Esophagus muscularis mucosa (tissue), 4 donors: ENCODE results near the gene XPNPEP2. TPM values are rescaled to one million over a fixed set of nuclear protein-coding genes. Genes with fewer than 3 reads are reported as not detected.

ENCODE experiments used
- DNase-seq: peaks from one replicate; pipeline ENCODE4 v3.0.0-alpha.2; 2017; ENCODE audit errors: extremely low spot score
- H3K27ac ChIP-seq, 4 donors: fragments of 200-600 bp; sonication (generic); replicated peaks in 1 of 4; 1 replicate in 3 of 4; 2 replicates in 1 of 4; pipeline ENCODE4 v1.5.1; 2016 to 2019; ENCODE audit warnings: mild to moderate bottlenecking in 1 of 4
- H3K27me3 ChIP-seq, 4 donors: fragments of 200-600 bp; sonication (generic); one replicate each; pipeline versions ENCODE4 v1.5.1 to v1.6.0; 2016 to 2019
- H3K36me3 ChIP-seq, 4 donors: fragments of 200-600 bp; sonication (generic); one replicate each; pipeline ENCODE4 v1.5.1; 2016 to 2019
- H3K4me1 ChIP-seq, 4 donors: fragments of 200-600 bp; sonication (generic); one replicate each; pipeline ENCODE4 v1.5.1; 2016 to 2019
- H3K4me3 ChIP-seq, 4 donors: fragments of 200-600 bp; sonication (generic); 1 replicate in 2 of 4; 2 replicates in 2 of 4; pipeline ENCODE4 v1.5.1; 2016 to 2019; ENCODE audit warnings: mild to moderate bottlenecking in 4 of 4, moderate library complexity in 1 of 4
- H3K9me3 ChIP-seq, 4 donors: fragments of 200-600 bp; sonication (generic); 1 replicate in 3 of 4; 2 replicates in 1 of 4; pipeline ENCODE4 v1.5.1; 2016 to 2019
- EP300 ChIP-seq: sonication (generic); formaldehyde crosslinking; IDR thresholded peaks from one replicate; pipeline ENCODE4 v1.6.1; 2017; ENCODE audit warnings: antibody characterized with exemption
- POLR2A ChIP-seq: fragments of 450-650 bp; IDR thresholded peaks from one replicate; pipeline ENCODE4 v1.6.1; 2017; ENCODE audit warnings: antibody characterized with exemption, moderate library complexity, mild to moderate bottlenecking, low read depth
- POLR2AphosphoS5 ChIP-seq, 2 donors: sonication (generic); formaldehyde crosslinking; IDR thresholded peaks; one replicate each; pipeline ENCODE4 v1.6.1; 2017; ENCODE audit warnings: antibody characterized with exemption in 2 of 2
- WGBS: methylation state at CpG from one replicate; pipeline ENCODE4 v1.1.5; 2018; 5-methylcytosine and 5-hydroxymethylcytosine counted together
- intact Hi-C: fragments of 100-400 bp; cut with DNase I; formaldehyde crosslinking; loops from one replicate; pipeline ENCODE4 v1.15.1; 2023
- total RNA-seq, 4 donors: library from RNA; depleted of rRNA; stranded (reverse); fragments of >200 nt; gene quantifications; one replicate each; pipeline versions ENCODE4 v1.1.0 to v1.2.1, GENCODE V29; 2016
- TF ChIP-seq, protein P1 (sequence below), 3 experiments: fragments of 200-600 bp in 2 of 3; fragments of 450-650 bp in 1 of 3; sonication (generic) in 2 of 3; IDR thresholded peaks; one replicate each; pipeline ENCODE4 v1.5.1; 2017 to 2019; ENCODE audit warnings: antibody characterized with exemption in 3 of 3, mild to moderate bottlenecking in 2 of 3, moderate library complexity in 1 of 3

The XPNPEP2 gene, protein sequence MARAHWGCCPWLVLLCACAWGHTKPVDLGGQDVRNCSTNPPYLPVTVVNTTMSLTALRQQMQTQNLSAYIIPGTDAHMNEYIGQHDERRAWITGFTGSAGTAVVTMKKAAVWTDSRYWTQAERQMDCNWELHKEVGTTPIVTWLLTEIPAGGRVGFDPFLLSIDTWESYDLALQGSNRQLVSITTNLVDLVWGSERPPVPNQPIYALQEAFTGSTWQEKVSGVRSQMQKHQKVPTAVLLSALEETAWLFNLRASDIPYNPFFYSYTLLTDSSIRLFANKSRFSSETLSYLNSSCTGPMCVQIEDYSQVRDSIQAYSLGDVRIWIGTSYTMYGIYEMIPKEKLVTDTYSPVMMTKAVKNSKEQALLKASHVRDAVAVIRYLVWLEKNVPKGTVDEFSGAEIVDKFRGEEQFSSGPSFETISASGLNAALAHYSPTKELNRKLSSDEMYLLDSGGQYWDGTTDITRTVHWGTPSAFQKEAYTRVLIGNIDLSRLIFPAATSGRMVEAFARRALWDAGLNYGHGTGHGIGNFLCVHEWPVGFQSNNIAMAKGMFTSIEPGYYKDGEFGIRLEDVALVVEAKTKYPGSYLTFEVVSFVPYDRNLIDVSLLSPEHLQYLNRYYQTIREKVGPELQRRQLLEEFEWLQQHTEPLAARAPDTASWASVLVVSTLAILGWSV
- 10 to 100 TPM in 1 of 4 donors, 1 to 10 TPM in 3; 3.3 to 14.4 (median 5.0) TPM for total RNA-seq

DNA sequence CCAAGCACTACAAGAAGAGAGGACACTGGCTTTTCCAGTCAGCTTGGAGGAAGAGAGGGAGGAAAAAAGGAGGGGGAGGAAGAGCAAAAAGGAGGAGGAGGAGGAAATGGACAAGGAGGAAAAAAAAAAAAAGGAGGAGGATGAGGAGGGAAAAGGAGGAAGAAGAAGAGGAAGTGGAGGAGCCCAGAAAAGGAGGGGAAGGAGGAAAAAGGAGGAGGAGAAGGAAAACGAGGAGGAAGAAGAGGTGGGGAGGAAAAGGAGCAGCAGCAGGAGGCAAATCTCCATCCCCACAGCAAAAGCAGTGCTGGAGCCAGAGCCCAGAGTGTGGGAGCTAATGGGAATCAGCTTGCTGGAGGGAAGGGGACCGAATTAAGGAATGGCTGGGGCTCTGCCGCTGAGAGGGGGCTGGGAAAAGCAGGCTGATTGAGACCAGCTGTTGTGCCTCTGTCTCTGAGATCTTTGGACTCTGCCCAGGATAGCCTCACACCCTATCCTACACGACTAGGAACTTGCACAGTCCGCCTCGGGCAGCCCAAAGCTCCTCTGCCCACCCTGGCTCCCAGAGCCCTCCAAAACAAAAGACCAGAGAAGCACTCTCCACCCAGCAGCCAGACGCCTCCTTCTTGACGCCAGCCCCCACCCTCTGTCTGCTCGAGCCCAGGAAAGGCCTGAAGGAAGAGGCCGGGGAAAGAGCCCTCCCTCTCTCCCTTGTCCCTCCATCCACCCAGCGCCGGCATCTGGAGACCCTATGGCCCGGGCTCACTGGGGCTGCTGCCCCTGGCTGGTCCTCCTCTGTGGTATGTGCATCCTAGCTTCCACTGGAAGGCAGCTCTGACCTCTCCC, at the start of gene XPNPEP2:
Gene XPNPEP2 (plus strand): TSS at position 514 of the 843 bp plus-strand sequence. CDS start 235 bp downstream, at position 749.
- Histone ChIP-seq H3K36me3 (no peaks in the 10 kb centered on the region), H3K27ac (peak within 1 kb of the TSS; percentile 19 to 55 (median 48)), H3K4me3 (no peak within 1 kb of the TSS), H3K4me1 (no peaks in the 10 kb centered on the region), H3K27me3 (no peaks in the 10 kb centered on the region), H3K9me3 (no peaks in the 10 kb centered on the region)
- intact Hi-C loops, result no loop called here
- WGBS, result 23% methylated on average over 13 of the region's 13 CpGs
- peak in 1 of 2 donors; percentile 30 for TF ChIP-seq POLR2AphosphoS5 (IDR thresholded peaks at IDR 0.05)
- TF ChIP-seq EP300, result no peak
- no peak for DNase-seq

- Histone ChIP-seq H3K36me3 (no peaks in the 10 kb centered on the region), H3K4me1 (peaks cover 0 to 3% (median 0%) of the 10 kb centered on the region in 4 donors), H3K4me3 (no peak overlapping the region), H3K27me3 (no peaks in the 10 kb centered on the region), H3K27ac (no peak overlapping the region), H3K9me3 (no peaks in the 10 kb centered on the region)
- peak; percentile 31 for DNase-seq
- intact Hi-C loops, result no loop called here
- WGBS, result 83% methylated on average over 5 of the region's 5 CpGs
- no peak for TF ChIP-seq POLR2AphosphoS5 (IDR thresholded peaks at IDR 0.05)
- no peak for TF ChIP-seq EP300
- no peak for TF ChIP-seq POLR2A
- TF ChIP-seq, protein P1, sequence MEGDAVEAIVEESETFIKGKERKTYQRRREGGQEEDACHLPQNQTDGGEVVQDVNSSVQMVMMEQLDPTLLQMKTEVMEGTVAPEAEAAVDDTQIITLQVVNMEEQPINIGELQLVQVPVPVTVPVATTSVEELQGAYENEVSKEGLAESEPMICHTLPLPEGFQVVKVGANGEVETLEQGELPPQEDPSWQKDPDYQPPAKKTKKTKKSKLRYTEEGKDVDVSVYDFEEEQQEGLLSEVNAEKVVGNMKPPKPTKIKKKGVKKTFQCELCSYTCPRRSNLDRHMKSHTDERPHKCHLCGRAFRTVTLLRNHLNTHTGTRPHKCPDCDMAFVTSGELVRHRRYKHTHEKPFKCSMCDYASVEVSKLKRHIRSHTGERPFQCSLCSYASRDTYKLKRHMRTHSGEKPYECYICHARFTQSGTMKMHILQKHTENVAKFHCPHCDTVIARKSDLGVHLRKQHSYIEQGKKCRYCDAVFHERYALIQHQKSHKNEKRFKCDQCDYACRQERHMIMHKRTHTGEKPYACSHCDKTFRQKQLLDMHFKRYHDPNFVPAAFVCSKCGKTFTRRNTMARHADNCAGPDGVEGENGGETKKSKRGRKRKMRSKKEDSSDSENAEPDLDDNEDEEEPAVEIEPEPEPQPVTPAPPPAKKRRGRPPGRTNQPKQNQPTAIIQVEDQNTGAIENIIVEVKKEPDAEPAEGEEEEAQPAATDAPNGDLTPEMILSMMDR (IDR thresholded peaks at IDR 0.05), result no peak
Measured at GRCh38 chrX:129689796-129690195, 49.0 kb upstream of the XPNPEP2 start.

DNA sequence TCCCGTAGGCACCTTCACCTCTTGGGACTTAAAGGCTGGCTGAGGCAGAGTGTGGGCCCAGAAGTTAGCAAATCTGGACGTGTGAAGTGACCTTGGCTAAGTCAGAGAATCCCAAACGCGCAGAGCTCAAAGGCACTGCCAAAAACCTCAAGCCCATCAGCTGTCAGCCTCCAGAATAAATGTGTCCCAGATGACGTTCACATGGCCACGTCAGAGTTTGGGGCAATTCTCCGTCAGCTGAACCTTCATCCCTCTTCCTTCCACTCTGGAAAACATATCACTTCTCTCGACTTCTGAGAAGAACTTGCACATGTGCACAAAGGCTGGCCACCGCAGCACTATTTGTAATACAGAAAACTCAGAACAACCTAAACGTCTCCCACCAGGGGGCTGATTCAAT, 48.3 kb upstream of the XPNPEP2 start:
- H3K36me3 ChIP-seq, result no peaks in the 10 kb centered on the region
- peaks cover 0 to 3% (median 0%) of the 10 kb centered on the region in 4 donors for H3K4me1 ChIP-seq
- no peak overlapping the region for H3K27ac ChIP-seq
- intact Hi-C loops, result no loop called here
- 54% methylated on average over 9 of the region's 10 CpGs for WGBS
- no peaks in the 10 kb centered on the region for H3K27me3 ChIP-seq
- peak; percentile 66 for DNase-seq
- peak in 1 of 2 donors; percentile 5 for TF ChIP-seq POLR2AphosphoS5 (IDR thresholded peaks at IDR 0.05)
- TF ChIP-seq POLR2A, result no peak
- H3K9me3 ChIP-seq, result no peaks in the 10 kb centered on the region
- H3K4me3 ChIP-seq, result no peak overlapping the region

- WGBS, result 78% methylated on average over 3 of the region's 3 CpGs
- Histone ChIP-seq H3K27ac (no peak overlapping the region), H3K36me3 (no peaks in the 10 kb centered on the region), H3K4me1 (no peaks in the 10 kb centered on the region), H3K4me3 (no peak overlapping the region), H3K27me3 (no peaks in the 10 kb centered on the region), H3K9me3 (no peaks in the 10 kb centered on the region)
- intact Hi-C loops, result no loop called here
- peak; percentile 26 for DNase-seq
- TF ChIP-seq, protein P1 (IDR thresholded peaks at IDR 0.05), result no peak
- TF ChIP-seq POLR2AphosphoS5 (IDR thresholded peaks at IDR 0.05) (no peak), EP300 (no peak), POLR2A (no peak)
Measured at GRCh38 chrX:129693354-129693753, 45.4 kb upstream of the XPNPEP2 start.

DNA sequence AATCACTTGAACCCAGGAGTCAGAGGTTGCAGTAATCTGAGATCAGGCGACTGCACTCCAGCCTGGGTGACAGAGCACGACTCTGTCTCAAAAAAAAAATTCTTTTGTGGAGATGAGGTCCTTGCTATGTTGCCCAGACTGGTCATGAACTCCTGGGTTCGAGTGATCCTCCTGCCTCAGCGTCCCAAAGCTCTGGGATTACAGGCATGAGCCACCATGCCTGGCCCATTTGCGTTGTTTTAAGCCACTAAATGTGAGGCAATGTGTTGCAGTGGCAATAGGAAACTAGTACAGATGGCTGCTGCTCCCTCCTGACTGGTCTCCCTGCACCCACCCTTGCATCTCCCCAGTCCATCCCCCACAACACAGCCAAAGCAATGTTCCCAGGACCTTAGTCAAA, 44.0 kb upstream of the XPNPEP2 start:
- TF ChIP-seq, protein P1 (IDR thresholded peaks at IDR 0.05), result no peak
- TF ChIP-seq POLR2A (no peak), POLR2AphosphoS5 (IDR thresholded peaks at IDR 0.05) (no peak)
- H3K36me3 ChIP-seq, result no peaks in the 10 kb centered on the region
- WGBS, result 87% methylated on average over 5 of the region's 5 CpGs
- H3K4me1 ChIP-seq, result no peaks in the 10 kb centered on the region
- intact Hi-C loops, result no loop called here
- H3K27ac ChIP-seq, result no peak overlapping the region
- no peaks in the 10 kb centered on the region for H3K9me3 ChIP-seq
- DNase-seq, result no peak
- H3K4me3 ChIP-seq, result no peak overlapping the region
- H3K27me3 ChIP-seq, result no peaks in the 10 kb centered on the region
